GM18511 (cell line): ENCODE data around the gene IRF2.
A peak's percentile ranks its signal among the peaks of the same experiment; 100 is the strongest.

Source experiments
- ATAC-seq: cut with Tn5 transposase; IDR thresholded peaks from one replicate; pipeline ENCODE4 v1.9.1; 2021; ENCODE audit warnings: mild to moderate bottlenecking, moderate library complexity; ENCODE audit not compliant: unreplicated experiment

IRF2 gene

DNA sequence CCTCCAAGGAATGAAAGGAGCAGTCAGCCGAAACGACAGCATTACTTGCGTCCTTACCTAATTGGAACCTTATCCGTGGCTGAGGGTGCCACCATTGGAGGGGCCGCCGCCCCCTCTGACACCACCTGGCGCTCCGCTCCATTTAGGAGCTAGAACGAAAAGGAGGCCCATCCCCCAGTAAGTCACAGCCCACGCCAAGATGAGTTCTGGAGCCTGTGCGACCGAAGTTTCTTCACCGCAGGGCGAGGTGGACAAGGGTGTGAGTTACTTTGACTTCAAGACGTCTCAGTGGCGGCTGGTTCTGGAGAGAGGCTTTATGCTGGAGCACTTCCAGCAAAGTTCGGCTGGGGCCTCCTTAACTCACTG, 729 bp upstream of the IRF2 start:
- ATAC-seq = peak; percentile 15

DNA sequence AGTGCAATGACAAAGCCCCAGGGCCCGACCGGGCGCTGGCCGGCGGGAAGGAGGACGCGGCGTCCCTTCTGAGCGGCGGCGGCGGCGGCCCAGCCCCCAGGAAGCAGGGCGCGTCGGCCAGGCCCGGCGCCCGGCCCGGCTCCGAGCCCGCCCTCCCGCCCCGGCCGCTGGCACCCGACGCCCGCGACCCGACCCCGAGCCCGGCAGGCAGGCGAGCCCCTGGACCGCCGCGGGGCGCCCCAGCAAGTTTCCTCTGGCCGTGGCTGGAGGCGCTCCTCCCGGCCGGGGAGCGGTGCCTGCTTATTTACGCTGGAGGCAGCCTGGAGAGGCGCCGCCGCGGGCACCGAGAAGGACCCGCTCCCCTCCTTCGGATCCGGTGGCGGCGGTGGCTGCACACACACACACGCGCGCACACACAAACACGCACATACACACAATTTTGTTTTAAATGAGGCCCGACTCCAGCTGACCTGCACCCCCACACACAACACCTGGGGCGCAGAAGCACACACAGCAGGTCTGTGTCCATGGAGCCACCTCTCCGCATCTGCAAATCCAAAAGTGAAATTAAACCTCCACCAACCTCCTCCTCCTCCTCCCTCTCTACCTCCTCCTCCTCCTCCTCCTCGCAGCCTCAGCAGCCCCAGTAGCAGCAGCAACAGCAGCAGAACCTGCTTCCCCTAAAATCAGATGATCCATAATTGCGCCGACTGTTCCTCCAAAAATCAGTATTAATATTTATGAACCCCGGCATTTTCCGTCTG, 669 bp downstream of the IRF2 start:
- ATAC-seq = peak; percentile 9

DNA sequence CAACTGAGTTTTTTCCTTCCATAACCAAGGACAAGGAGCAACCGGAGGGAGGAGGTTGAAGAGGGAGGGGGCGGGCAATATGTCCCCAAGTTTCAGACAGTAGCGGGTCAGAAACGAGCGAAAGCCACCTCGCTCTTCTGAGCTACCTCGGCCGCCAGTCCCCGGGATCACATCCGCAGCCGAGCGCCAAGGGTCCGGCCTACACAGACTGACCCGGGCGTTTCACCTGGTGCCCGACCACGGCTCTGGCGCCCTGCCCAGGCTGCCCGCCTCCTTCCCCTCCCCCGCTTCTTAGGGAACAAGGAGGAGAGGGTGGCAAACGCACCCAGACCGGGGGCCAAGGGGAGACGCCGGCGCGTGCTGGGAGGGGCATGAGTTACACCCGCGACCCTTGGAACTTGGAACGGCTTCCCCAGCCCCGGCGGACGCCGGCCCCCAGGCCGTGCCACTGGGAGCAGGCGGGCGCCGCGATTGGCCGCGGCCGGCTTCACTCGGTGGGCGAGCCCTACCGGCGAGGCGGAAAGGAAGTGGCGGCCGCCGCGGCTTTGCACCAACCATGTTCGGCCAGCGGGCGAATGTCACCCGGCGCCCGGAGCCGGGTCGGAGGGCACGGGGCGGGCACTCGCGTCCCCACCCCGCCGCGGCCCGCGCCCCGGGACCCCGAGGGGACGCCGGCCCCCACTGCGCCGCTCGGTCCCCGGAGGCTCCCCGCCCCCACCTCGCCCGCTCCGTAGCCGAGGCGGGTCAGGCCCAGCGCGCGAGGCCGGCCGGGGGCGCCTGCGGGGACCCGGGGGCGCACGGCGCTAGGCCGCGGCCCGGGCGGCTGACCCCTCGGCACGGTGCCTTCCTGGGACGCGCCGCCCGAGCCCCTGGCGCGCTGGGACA, 1.5 kb downstream of the IRF2 start:
- peak; percentile 29 for ATAC-seq

DNA sequence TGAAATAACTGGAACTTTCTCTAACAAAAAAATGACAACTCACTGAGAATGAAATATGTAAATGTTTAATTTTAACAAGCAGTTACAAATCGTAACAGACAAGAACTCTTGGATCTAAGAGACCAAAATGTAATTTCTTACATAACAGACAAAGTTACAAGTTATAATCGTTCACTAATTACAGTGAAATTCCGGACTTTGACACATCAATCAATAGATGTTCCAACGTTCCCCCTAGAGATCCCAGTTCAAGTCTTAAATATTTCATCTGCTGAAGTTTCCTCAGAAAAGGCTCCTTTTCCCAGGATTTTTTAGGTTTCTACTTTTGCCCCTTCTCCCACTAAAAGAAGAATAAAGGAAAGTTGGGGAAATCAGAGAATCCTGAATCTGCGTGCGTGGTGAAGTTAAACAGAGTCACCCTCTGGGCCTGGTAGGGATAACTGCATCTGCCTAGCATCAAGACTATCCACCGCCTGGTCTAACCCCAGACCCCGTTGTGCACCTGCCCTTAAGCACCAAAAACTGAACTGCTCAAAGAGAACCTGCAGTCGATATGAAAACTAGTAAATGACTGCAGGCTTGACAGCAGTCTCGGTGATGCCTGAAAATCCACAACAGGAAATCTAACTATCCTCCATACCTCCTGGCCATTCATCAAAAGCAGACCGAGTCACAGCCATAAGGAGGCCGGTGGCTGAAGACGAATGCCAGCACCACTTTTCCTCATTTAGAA, 2.3 kb downstream of the IRF2 start:
- no peak for ATAC-seq

DNA sequence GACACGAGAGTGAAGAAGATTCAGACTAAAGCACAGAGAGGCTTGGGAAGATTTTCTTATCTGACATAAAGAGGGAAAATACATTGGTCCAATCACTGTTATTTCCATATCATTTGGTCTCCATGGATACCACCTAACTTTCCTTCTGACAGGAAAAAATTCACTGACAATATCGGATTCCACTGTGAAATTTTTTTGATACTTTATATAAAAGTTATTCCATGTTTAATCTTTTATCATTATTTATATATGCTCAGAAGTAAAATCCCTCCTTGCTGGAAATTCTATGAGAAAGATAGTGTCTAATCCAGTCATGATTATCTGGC, 3.6 kb downstream of the IRF2 start:
- ATAC-seq = no peak

DNA sequence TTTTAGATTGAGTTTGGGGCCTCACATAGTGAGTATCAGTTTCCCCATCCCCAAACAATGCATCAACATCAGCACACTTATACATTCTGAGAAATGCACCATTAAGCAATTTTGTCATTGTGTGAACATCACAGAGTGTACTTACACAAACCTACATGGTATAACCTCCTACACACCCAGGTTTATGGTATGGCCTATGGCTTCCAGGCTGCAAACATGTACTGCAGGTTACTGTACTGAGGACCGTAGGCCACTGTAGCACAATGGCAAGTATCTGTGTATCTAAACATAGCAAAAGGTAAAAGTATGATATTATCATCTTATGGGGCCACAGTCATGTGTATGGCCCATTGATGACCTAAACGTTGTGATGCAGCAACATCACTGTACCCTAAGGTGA, 7.7 kb downstream of the IRF2 start:
- no peak for ATAC-seq

DNA sequence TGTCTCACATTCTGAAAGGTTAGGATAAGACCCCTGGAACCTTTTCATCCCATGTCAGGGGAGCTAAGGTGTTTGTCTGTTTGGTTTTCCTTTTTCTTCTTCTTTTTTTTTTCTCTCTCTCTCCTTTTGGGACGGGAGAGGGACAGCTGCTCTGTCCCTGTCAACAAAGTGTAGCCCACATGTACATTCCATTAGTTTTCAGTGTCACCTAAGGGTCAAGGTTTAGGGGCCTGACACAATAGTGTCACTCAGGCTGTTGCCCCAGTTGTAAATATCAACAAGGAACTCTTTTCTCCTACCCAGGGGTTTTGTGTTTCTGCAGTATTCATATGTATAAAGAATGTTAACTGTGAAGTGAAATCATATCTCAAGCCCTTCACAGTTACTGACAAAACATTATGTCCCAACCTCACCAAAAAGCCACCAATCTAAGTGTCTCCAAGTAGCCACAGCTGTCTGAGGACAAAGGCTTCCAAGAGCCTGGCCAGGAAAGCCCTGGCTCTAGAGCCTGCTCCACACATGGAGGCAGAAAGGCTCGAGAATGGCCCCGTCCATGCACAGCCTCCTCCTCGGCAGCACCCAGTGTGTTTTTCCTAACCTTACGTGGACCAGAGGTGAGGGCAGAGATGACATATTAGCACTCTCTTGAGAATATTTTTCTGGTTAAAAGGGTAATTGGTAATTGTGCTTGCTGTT, 9.4 kb downstream of the IRF2 start:
- no peak for ATAC-seq

DNA sequence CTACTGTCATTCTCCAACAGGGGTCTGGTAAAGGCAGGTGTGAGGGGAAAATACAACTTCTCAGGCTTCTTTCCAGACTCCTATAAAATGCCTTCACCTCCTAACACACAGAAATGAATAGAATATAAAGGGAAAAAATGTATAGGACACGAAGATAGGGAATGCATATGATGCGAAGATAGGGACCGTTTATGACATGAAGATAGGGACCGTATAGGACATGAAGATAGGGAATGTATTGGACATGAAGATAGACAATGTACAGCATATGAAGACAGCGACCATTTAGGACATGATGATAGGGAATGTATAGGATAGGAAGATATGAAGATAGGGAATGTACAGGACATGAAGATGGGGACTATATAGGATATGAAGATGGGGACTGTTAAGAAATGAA, 10.5 kb downstream of the IRF2 start:
- no peak for ATAC-seq

DNA sequence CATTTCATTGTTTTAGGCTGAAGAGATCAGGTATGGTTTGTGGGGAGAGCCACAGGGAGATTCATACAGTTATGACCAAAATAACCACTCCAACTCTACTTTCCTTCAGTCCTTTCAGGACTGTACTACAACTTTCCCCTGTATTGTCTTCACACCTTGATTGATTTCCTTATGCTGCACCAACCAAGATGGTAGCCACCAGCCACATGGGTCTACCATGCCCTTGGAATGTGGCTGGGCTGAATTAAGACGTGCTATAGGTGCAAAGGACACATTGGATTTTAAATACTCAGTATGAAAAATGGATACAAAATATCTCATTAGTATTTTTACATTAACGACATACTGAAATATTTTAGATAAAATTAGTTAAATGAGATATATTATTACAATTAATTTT, 11.2 kb downstream of the IRF2 start:
- ATAC-seq = no peak

DNA sequence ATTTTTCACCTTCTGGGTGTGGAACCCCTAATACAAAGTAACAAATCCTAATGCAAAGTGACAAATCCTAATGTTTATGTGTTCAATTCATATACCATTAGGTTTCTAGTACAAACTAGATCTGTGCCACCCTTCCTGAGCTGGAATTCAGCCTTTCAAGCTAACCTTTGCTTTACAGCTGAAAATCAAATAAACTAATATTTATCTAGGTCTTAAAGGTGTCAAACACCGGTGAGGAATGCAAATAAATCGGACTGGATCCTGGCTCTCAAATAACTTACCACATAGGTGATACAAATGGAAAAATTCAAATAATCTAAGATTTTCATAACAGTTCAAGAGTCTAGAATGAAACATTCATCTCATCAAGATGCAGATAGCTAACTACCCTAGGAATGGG, 11.6 kb downstream of the IRF2 start:
- no peak for ATAC-seq

DNA sequence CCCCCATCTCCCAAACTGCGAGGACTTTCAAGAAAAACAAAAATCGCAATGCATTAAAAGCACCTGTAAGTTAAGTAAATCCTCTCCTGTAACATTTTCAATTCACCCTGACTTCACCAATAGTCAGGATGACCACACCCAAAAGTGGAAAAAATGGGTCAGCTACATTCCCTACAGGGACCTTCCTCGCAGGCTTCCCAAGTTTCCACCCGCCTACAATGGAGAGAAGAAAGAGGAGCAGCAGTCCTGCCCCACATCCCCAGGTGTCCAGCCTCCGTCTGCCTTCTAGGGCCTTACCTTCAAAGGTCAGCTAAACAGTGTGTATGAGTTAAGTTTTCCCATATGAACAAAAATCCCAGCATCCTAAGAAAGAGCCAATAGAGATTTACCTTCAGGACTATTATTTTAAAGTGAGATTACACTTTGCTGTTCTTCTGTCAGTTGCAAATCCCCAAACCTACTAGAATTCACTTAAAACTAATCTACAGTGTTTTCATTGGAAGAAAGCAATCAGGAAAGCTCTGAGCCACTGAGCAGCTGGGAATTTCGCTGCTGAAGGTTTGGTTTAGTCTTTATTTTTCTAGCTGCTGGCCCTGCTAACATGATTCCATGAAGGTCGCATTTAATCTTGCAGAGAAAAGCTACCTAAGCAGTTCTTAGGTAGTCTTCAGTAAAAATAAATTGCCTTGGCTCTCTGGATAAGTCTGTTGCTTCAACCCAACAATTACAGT, 12.5 kb downstream of the IRF2 start:
- no peak for ATAC-seq

DNA sequence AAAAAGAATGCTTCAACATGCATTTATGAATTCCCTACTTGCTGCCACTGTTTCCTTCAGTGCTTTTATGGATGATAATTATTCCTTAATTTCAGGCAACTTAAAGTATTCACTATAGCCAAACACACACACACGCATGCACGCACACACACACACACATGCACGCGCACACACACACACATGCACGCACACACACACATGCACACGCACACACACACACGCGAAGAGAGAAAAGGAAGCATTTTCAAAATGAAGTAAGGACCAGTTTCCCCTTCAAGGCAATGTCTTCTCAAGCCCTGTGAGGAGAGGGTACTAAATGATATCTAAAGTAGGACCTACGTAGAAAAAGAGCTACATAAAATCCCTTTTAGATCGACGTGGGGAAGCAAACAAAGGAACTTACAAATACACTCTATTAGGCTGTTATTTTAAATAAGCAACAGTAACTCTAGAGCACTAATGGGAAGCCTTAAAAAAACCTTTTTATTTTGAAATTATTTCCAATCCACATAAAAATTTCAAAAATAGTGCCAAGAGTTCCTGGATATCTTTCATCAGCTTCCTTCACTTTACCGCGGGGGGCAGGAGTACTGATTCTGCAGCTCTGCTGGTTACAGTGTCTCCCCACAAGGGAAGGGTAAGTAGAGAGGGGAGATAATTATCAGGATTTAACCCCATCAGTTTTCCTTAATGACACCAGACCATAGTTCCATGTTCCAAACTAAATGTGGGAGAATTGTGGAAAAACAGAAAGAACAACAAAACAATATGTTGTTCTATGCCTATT, 13.7 kb downstream of the IRF2 start:
- ATAC-seq = peak; percentile 39

DNA sequence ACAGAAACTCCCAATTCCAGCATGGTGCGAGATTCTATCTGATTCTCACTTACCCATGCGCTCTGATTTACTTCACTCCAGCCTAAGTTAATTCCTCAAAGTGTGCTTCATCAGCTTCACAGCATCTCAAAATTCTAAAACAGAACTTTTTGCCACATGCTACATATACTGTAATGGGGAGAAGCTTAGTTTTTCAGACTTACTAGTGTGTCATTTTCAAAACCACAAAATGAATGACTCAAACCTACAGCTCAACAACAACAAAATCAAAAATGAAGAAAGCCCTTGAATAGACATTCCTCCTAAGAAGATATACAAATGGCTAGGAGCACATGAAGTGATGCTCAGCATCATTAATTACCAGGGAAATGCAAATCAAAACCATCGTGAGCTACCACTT, 14.9 kb downstream of the IRF2 start:
- ATAC-seq = no peak

DNA sequence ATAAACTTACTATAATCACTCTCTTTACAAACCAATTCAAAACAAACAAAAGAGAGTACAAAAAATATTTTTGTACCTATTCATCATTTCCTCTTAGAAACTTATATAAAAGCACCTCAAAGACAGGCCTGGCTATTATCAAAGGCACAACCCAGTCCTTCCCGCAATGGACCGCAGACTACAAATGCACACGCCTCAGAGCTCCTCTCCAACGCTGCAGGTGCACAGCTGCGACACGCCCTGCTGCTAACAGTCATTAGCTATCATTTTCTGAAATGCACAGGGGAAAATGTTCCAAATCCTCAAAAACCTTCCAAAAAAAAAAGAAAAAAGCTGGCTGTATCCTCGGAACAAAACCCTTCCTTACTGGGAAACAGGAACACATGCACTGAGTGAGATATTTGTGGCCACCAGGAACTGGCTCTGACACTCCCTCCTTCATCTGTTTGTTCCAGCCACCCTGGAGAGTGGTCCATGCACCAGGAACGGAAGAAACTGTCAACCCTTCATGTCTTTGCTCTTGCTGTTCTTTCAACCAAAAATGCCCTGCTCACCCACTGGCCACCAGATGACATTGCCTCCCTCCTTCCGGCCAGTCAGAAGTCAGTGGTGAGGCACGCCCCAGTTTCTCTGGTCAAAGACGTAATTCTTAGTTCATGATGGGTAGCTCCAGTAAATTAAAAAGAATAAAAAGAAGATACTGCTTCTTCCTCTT, 16.7 kb downstream of the IRF2 start:
- no peak for ATAC-seq

DNA sequence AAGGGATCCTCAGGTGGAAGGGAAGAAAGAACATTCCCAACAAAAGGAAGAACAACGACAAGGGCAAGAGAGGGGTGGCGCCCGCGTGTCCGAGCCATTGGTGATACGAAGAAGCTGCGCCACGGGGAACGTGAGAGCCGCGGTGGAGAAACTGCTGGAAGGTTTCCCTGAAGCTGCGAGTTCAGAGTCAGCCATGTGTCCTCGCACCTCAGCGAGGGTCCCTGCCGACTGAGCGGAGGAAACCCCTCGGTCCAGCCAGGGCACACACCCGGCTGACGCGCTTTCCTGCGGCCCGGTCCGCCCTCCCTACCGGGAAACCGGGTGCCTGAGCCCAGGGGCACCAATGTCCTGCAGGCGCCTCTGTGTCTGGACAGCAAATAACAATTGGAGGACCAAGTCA, 18.0 kb downstream of the IRF2 start:
- no peak for ATAC-seq

DNA sequence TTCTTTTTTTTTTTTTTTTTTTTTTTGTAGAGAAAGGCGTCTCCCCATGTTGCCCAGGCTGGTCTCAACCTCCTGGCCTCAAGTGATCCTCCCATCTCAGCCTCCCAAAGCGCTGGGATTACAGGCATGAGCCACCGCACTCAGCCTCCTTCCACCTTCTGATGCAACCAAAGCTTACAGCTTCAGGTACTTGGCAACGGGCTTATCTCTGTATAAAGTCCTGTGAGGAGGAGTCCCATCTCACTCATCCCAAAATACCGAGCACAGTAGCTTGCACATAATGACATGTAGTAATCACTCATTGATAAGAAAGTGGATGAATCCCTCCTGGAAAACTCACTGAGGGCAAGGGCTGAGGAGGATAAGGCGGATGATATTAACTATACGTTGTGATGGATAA, 19.1 kb downstream of the IRF2 start:
- no peak for ATAC-seq

DNA sequence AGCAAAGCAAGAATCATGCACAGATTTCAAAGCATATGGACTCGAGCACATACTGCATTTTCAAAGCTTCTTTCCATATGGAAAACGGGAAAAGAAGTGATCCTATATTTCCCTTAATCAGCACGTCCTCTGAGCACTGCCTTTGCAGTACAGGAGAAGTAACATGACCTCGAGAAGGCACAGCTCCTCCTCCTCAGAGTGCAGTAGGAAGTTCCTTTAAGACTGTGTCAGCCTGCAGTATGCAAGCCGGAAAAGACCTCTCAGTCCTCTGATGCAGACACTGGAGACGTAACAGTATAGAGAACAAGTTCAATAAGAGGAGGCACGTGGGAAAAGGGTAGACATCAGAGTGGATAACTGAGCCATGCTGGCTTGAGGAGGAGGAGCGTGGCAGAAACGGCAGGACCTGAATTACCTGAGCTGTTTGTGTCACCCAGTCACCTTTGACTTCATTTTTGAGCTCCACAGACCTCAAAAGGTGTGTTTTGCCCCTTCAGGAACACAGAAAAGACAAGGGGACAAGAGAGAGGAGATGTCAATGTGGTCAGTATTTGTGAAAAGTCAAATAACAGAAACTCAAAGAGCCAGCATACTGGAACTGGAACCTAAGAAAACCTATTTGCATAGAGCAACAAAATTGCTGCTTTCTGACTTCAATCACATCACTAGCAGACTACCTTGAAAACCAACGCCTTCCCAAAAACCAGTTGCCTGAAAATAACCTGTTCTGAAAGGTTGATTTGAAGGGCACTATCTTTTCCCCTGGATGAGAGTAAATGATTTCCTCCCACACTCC, 20.8 kb downstream of the IRF2 start:
- ATAC-seq = peak; percentile 73

DNA sequence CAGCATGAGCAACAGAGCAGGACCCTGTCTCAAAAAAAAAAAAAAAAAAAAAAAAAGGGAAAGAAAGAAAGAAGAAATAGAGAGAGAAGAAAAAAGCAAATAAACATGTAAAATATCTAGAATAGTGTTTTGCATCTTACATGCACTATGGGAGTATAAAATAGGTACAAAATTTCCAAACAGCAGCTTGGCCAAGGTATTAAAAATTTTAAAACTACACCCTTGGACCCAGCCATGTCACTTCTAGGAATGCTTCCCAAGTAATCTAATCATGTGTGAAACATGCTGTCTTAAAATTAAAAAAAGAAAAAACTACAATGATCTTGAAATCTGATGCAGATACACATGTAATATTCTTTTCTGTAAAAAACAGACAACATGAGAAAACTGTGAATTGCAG, 21.6 kb downstream of the IRF2 start:
- ATAC-seq = no peak
